K562 (cell line): ENCODE results near the gene ABT1. TPM values are rescaled to one million over a fixed set of nuclear protein-coding genes. Genes with fewer than 3 reads are reported as not detected.
A peak's percentile ranks its signal among the peaks of the same experiment; 100 is the strongest.

Experiments used
- DEAF1 ChIP-seq: fragments of 450-650 bp; formaldehyde crosslinking; IDR thresholded peaks from 2 replicates; pipeline ENCODE4 v1.4.0; 2020; ENCODE audit warnings: mild to moderate bottlenecking, moderate library complexity
- E2F5 ChIP-seq: sonication (generic); formaldehyde crosslinking; IDR thresholded peaks from 2 replicates; pipeline ENCODE4 v1.8.0; 2022; ENCODE audit warnings: mild to moderate bottlenecking, missing genetic modification reagents
- EP400 ChIP-seq: fragments of 450-650 bp; IDR thresholded peaks from 2 replicates; pipeline ENCODE4 v1.6.1; 2017; ENCODE audit warnings: antibody characterized with exemption, mild to moderate bottlenecking, moderate library complexity
- PATZ1 ChIP-seq: fragments of 250-450 bp; sonication (Bioruptor Pico); IDR thresholded peaks from 2 replicates; pipeline ENCODE4 v1.5.0; 2020; ENCODE audit warnings: mild to moderate bottlenecking, borderline replicate concordance
- RBBP5 ChIP-seq: fragments of 200-600 bp; sonication (generic); IDR thresholded peaks from 2 replicates; pipeline ENCODE4 v1.6.1; 2012; ENCODE audit warnings: borderline replicate concordance, mild to moderate bottlenecking, low read length, control low read depth, inconsistent platforms; ENCODE audit not compliant: insufficient read depth, poor library complexity, severe bottlenecking
- SMAD2 ChIP-seq: fragments of 150-350 bp; IDR thresholded peaks from 2 replicates; pipeline ENCODE4 v1.6.1; 2014; ENCODE audit warnings: low read depth, mild to moderate bottlenecking, low read length
- SMARCA5 ChIP-seq: fragments of 450-650 bp; IDR thresholded peaks from 2 replicates; pipeline ENCODE4 v1.6.1; 2016
- SRSF1 ChIP-seq: fragments of 200-400 bp; formaldehyde crosslinking; IDR thresholded peaks from 2 replicates; pipeline ENCODE4 v1.6.1; 2017; ENCODE audit warnings: mild to moderate bottlenecking, low read depth, low read length, moderate library complexity
- ZNF407 ChIP-seq: fragments of 450-650 bp; IDR thresholded peaks from 2 replicates; pipeline ENCODE4 v1.6.1; 2016; ENCODE audit warnings: low read depth
- ZNF41 ChIP-seq: fragments of 250-450 bp; sonication (Bioruptor Pico); conservative IDR thresholded peaks from 2 replicates; pipeline ENCODE4 v1.4.0; 2020; ENCODE audit warnings: mild to moderate bottlenecking
- ZNF512 ChIP-seq: IDR thresholded peaks from 2 replicates; pipeline ENCODE4 v1.6.1; 2016; ENCODE audit warnings: missing genetic modification characterization, missing compliant biosample characterization
- ZSCAN29 ChIP-seq: fragments of 450-650 bp; IDR thresholded peaks from 2 replicates; pipeline ENCODE4 v1.6.1; 2017
- polyA plus RNA-seq, 8 experiments: library from polyadenylated mRNA; depleted of rRNA in 4 of 8; stranded (reverse) in 5 of 8; unstranded in 3 of 8; fragments of >200 nt; fragmentation: Nextera tagmentation in 2 of 8; fragmentation: Illumina TruSeq in 1 of 8; extraction: Ambion mirVana in 2 of 8; extraction: Trizol in 1 of 8; gene quantifications; 2 replicates each; pipeline versions ENCODE4 v1.2.1 to v1.2.3, GENCODE V29; 2011 to 2014; ENCODE audit warnings: inconsistent platforms in 1 of 8, missing spikeins in 1 of 8
- total RNA-seq, 7 experiments: library from RNA; depleted of rRNA in 6 of 7; stranded (reverse); fragments of >200 nt in 6 of 7; fragmentation: Illumina TruSeq in 2 of 7; extraction: Trizol in 2 of 7; gene quantifications; 2 replicates each; pipeline versions ENCODE4 v1.2.1 to v1.2.3, GENCODE V29; 2011 to 2021; ENCODE audit warnings: low replicate concordance in 1 of 7

The ABT1 gene
- total and polyA plus RNA-seq, 9 of the 15 experiments (the other 6 are each of a cell fraction or from before 2014, with no cell fraction given) = 8.8 to 52.7 (median 40.7) TPM

- TF ChIP-seq ZNF407 = no peak
- TF ChIP-seq EP400 = no peak; the same call in 1 of the 2 replicates
- no peak; the same call in 1 of the 2 replicates for TF ChIP-seq DEAF1
- TF ChIP-seq SRSF1 = no peak
- no peak for TF ChIP-seq ZNF512 (tag)
- peak; percentile 81 for TF ChIP-seq ZNF41 (CRISPR knock-in tag)
- no peak for TF ChIP-seq SMAD2
- TF ChIP-seq E2F5 = no peak
- TF ChIP-seq RBBP5 = peak; percentile 17
- TF ChIP-seq SMARCA5 = peak; percentile 89; the same call in 1 of the 2 replicates
- no peak for TF ChIP-seq ZSCAN29
- TF ChIP-seq PATZ1 (CRISPR knock-in tag) = peak; percentile 73; the same call in 1 of the 2 replicates
Measured at GRCh38 chr6:26593278-26594130, 3.2 kb upstream of the ABT1 start (continued).
